ENCODE measurements around the gene ST6GAL1.
A peak's percentile ranks its signal among the peaks of the same experiment; 100 is the strongest.

GRCh38 chr3:186939536-186939935 lies 9.2 kb downstream of the ST6GAL1 start:
- TF ChIP-seq RAD21 (IDR thresholded peaks at IDR 0.05 in 1 of 2, conservative IDR thresholded peaks at IDR 0.05 in 1 of 2; ENCODE audit: low read depth in 2 of 2, low read length in 2 of 2) (peak; percentile 35 to 44; a peak in 3 of 4 replicates), CTCF (IDR thresholded peaks at IDR 0.05; ENCODE audit: control extremely low read depth in 1 of 3, insufficient read depth in 1 of 3, low read depth in 1 of 3, low read length in 3 of 3) (peak in 1 of 3 experiments; percentile 7; a peak in 2 of 4 replicates), ATF3 (IDR thresholded peaks at IDR 0.05; ENCODE audit: insufficient read depth, low read depth, low read length) (no peak), POLR2AphosphoS5 (IDR thresholded peaks at IDR 0.05; ENCODE audit: low read depth, low read length) (no peak), JUND (IDR thresholded peaks at IDR 0.05; ENCODE audit: low read length) (no peak), MAFK (IDR thresholded peaks at IDR 0.05; ENCODE audit: low read depth, low read length) (no peak), SP2 (IDR thresholded peaks at IDR 0.05; ENCODE audit: low read length) (no peak), POLR2A (IDR thresholded peaks at IDR 0.05; ENCODE audit: control extremely low read depth in 1 of 2, low read depth in 2 of 2, low read length in 2 of 2) (no peak)

Measured in H1 (cell line).